ENCODE measurements around the gene NAAA. TPM values are rescaled to one million over a fixed set of nuclear protein-coding genes. Genes with fewer than 3 reads are reported as not detected.
"Not testable (repeated sequence)": the region's sequence is repeated elsewhere in the genome, so short reads cannot be mapped to it uniquely, and the experiment has no call there.

Gene NAAA
- total RNA-seq, 1 donor from 2014 or later = 2.7 TPM

DNA sequence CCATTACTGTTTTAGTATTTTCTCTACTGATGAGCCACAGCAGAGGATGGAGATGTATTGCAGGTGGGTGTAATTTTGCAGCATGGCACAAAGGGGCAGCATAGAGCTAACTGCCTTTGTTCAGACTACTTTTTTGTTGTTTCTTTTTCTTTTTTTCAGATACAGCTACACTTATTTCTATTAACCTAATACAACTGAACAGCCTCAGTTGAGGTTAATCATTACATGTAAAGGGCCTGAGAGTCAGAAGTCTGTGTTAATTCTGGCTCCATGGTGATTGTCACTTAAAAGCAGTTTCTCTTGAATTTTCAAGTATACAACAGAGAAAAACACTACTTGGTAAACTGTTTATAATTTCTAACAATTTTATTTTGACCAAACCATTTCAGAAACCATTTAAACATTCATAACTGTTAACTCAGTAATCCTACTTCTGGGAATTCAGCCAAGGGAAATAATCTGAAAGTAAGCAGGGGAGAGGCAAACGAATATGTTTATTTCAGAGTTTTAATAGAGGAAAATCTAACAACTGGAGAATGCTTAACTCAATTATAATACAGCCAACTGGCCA lies 24.6 kb downstream of the NAAA start:
- H3K27ac Mint-ChIP-seq = peak overlapping the region; percentile 93

DNA sequence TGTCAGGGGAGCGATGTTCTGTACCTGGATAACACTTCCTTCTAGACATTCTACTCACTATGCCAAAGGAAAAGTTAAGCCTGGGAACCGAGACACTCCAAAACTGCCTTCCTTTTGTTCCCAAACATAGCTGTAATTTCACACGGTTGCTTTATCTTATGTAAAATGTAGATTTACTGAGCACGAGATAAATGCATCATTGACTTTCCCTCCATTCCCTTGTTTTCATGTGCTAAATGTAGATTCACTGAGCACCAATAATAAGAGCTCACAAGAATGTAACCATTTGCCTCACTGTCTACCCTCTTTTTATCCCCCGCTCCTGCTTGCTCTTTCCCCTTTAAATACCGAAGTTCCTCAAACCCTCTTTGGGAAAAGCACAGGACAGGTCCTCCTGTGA lies 27.8 kb downstream of the NAAA start:
- TF ChIP-seq, protein P1, sequence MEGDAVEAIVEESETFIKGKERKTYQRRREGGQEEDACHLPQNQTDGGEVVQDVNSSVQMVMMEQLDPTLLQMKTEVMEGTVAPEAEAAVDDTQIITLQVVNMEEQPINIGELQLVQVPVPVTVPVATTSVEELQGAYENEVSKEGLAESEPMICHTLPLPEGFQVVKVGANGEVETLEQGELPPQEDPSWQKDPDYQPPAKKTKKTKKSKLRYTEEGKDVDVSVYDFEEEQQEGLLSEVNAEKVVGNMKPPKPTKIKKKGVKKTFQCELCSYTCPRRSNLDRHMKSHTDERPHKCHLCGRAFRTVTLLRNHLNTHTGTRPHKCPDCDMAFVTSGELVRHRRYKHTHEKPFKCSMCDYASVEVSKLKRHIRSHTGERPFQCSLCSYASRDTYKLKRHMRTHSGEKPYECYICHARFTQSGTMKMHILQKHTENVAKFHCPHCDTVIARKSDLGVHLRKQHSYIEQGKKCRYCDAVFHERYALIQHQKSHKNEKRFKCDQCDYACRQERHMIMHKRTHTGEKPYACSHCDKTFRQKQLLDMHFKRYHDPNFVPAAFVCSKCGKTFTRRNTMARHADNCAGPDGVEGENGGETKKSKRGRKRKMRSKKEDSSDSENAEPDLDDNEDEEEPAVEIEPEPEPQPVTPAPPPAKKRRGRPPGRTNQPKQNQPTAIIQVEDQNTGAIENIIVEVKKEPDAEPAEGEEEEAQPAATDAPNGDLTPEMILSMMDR (IDR thresholded peaks at IDR 0.05; ENCODE audit: unreplicated experiment) = no peak
- peaks cover 6% of the 10 kb centered on the region for H3K36me3 Mint-ChIP-seq (ENCODE audit: insufficient read depth)
- no peaks in the 10 kb centered on the region for H3K27me3 Mint-ChIP-seq
- peaks cover 8% of the 10 kb centered on the region for H3K9me3 Mint-ChIP-seq (ENCODE audit: low read depth)
- DNase-seq (ENCODE audit: low spot score, unreplicated experiment) = no peak
- peaks cover 4% of the 10 kb centered on the region for H3K4me1 Mint-ChIP-seq (ENCODE audit: low read depth)
- H3K27ac Mint-ChIP-seq = peak overlapping the region; percentile 54
- no peak overlapping the region for H3K4me3 Mint-ChIP-seq (ENCODE audit: low read depth)

More for the DNA sequence above, 24.6 kb downstream of the NAAA start:
- Mint-ChIP-seq H3K27me3 (no peaks in the 10 kb centered on the region), H3K4me3 (ENCODE audit: low read depth) (no peak overlapping the region), H3K36me3 (ENCODE audit: insufficient read depth) (peaks cover under 1% of the 10 kb centered on the region), H3K9me3 (ENCODE audit: low read depth) (peaks cover 1% of the 10 kb centered on the region), H3K4me1 (ENCODE audit: low read depth) (peaks cover 4% of the 10 kb centered on the region)
- DNase-seq (ENCODE audit: low spot score, unreplicated experiment) = no peak
- TF ChIP-seq, protein P1 (IDR thresholded peaks at IDR 0.05; ENCODE audit: unreplicated experiment) = peak; percentile 78

DNA sequence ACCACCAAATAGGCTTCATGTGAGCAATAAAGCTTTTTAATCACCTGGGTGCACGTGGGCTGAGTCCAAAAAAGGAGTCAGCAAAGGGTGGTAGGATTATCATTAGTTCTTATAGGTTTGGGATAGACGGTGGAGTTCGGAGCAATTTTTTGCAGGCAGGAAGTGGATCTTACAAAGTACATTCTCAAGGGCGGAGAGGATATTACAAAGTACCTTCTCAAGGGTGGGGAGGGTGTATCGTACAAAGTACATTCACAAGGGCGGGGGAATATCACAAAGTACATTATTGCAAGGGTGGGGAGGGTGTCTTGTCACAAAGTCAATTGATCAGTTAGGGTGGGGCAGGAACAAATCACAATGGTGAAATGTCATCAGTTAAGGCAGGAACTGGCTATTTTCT lies 30.0 kb downstream of the NAAA start:
- H3K36me3 Mint-ChIP-seq (ENCODE audit: insufficient read depth); H3K9me3 Mint-ChIP-seq (ENCODE audit: low read depth); H3K27ac Mint-ChIP-seq; H3K27me3 Mint-ChIP-seq; H3K4me1 Mint-ChIP-seq (ENCODE audit: low read depth); DNase-seq (ENCODE audit: low spot score, unreplicated experiment); H3K4me3 Mint-ChIP-seq (ENCODE audit: low read depth): not testable (repeated sequence)

DNA sequence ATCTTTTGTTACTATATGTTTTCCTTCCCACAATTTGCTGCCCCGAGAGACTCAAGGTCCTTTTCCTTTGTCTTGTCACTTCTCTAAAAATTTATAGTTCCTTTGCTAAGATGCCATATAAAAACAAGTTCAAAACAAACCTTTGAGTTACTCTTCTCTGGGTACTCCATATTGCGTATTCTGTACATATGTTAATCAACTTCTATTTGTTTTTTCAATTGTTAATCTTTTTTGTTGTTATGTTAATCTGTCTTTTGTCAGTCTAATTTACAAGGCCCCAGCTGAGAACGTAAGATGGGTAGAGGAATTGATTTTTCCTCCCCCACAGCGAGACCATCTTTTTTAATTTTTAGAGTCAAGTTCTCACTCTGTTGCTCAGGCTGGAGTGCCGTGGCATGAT lies 31.4 kb downstream of the NAAA start:
- Mint-ChIP-seq H3K9me3 (ENCODE audit: low read depth) (peaks cover 8% of the 10 kb centered on the region), H3K27me3 (no peaks in the 10 kb centered on the region), H3K27ac (no peak overlapping the region), H3K36me3 (ENCODE audit: insufficient read depth) (peaks cover 6% of the 10 kb centered on the region), H3K4me1 (ENCODE audit: low read depth) (no peaks in the 10 kb centered on the region), H3K4me3 (ENCODE audit: low read depth) (no peak overlapping the region)
- no peak for DNase-seq (ENCODE audit: low spot score, unreplicated experiment)
- TF ChIP-seq, protein P1 (IDR thresholded peaks at IDR 0.05; ENCODE audit: unreplicated experiment) = no peak

DNA sequence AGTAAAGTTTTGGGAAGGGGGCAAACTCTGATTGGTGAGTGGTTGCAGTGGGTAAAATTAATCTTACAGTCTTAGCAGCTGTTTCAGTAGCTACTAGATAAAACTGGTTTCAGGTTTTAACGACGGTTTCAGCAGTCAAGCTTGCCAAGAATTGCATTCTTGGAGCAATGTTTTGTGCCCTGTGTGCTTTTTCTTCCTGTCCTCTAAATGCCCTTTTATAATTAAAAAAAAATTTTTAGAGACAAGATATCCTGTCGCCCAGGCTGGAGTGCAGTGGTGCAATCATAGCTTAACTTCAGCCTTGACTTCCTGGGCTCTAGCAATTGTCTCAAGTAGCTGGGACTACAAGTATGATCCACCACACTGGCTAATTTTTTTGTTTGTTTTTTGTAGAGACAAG lies 32.3 kb downstream of the NAAA start:
- TF ChIP-seq, protein P1 (IDR thresholded peaks at IDR 0.05; ENCODE audit: unreplicated experiment) = no peak
- Mint-ChIP-seq H3K36me3 (ENCODE audit: insufficient read depth) (peaks cover 6% of the 10 kb centered on the region), H3K4me3 (ENCODE audit: low read depth) (no peak overlapping the region), H3K27me3 (no peaks in the 10 kb centered on the region), H3K9me3 (ENCODE audit: low read depth) (peaks cover 8% of the 10 kb centered on the region), H3K27ac (no peak overlapping the region), H3K4me1 (ENCODE audit: low read depth) (no peaks in the 10 kb centered on the region)
- DNase-seq (ENCODE audit: low spot score, unreplicated experiment) = no peak

DNA sequence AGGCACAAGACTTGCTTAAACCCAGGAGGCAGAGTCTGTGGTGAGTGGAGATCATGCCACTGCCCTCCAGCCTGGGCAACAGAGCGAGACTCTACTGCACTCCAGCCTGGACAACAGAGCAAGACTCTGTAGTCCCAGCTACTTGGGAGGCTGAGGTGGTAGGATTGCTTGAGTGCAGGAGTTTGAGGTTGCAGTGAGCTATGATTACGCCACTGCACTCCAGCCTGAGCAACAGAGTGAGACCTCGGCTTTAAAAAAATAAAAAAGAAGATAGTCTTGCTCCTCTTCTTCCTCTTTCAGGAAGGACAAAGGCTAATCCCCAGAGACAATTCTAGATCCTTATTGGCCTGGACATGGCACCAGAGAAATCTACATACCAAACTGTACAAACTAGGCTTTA lies 32.8 kb downstream of the NAAA start:
- Mint-ChIP-seq H3K36me3 (ENCODE audit: insufficient read depth) (peaks cover 6% of the 10 kb centered on the region), H3K4me1 (ENCODE audit: low read depth) (no peaks in the 10 kb centered on the region), H3K4me3 (ENCODE audit: low read depth) (no peak overlapping the region), H3K27me3 (no peaks in the 10 kb centered on the region), H3K9me3 (ENCODE audit: low read depth) (peaks cover 8% of the 10 kb centered on the region), H3K27ac (no peak overlapping the region)
- TF ChIP-seq, protein P1 (IDR thresholded peaks at IDR 0.05; ENCODE audit: unreplicated experiment) = no peak
- no peak for DNase-seq (ENCODE audit: low spot score, unreplicated experiment)

Data from progenitor cell of endocrine pancreas (in vitro differentiated cells).